GM06990 (cell line): ENCODE results near the gene ATF1.

ENCODE experiments used
- DNase-seq: peaks from one replicate; pipeline ENCODE4 v3.0.0-alpha.2; 2011; ENCODE audit not compliant: insufficient read length; ENCODE audit errors: extremely low read depth
- H3K27me3 ChIP-seq: replicated peaks from 2 replicates; pipeline ENCODE4 v1.6.0; 2011; ENCODE audit warnings: low read length; ENCODE audit not compliant: control insufficient read depth, insufficient read depth
- H3K36me3 ChIP-seq: 2 replicates; pipeline ENCODE4 v1.5.1; 2011; ENCODE audit warnings: low read length; ENCODE audit not compliant: control insufficient read depth, insufficient read depth
- H3K4me3 ChIP-seq: replicated peaks from 2 replicates; pipeline ENCODE4 v1.5.1; 2011; ENCODE audit warnings: low read depth, mild to moderate bottlenecking, control low read depth, low read length
- TF ChIP-seq, protein P1 (sequence below): IDR thresholded peaks from 2 replicates; pipeline ENCODE4 v1.5.1; 2011; ENCODE audit warnings: low read length, control low read depth, mild to moderate bottlenecking, inconsistent platforms; ENCODE audit not compliant: insufficient read depth, poor library complexity, severe bottlenecking

The ATF1 gene

DNA sequence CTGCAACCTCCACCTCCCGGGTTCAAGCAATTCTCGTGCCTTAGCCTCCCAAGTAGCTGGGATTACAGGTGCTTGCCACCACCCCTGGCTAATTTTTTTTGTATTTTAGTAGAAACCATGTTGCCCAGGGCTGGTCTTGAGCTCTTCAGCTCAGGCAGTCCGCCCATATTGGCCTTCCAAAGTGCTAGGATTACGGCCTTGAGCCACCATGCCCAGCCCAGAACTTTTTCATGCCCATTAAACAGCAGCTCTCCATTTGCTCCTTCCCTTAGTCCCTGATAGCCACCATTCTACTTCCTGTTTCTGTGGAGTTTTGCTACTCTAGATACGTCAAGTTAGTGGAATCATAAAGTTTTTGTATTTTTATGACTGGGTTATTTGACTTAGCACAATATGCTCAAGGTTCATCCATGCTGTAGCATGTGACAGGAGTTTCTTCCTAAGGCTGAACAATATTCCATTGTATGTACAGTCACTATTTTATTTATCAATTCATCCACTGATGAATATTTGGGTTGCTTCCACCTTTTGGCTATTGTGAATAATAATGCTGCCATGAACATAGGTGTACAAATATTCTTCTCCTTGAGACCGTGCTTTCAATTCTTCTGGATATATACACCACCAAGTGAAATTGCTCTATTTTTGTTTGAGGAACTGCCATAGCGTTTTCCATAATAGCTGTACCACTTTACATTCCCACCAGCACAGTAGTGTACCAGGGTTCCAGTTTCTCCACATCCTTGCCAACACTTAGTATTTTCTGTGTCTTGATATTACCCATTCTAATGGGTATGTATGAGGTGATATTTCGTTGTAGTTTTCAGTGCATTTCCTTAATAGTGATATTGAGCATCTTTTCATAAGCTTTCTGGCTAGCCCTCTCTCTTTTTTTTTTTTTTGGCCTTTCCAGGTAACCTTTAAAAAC lies 15.0 kb downstream of the ATF1 start:
- Histone ChIP-seq H3K4me3 (no peak overlapping the region), H3K36me3 (no peaks in the 10 kb centered on the region; the same call in none of the 2 replicates), H3K27me3 (no peaks in the 10 kb centered on the region)
- DNase-seq: no peak
- TF ChIP-seq, protein P1, sequence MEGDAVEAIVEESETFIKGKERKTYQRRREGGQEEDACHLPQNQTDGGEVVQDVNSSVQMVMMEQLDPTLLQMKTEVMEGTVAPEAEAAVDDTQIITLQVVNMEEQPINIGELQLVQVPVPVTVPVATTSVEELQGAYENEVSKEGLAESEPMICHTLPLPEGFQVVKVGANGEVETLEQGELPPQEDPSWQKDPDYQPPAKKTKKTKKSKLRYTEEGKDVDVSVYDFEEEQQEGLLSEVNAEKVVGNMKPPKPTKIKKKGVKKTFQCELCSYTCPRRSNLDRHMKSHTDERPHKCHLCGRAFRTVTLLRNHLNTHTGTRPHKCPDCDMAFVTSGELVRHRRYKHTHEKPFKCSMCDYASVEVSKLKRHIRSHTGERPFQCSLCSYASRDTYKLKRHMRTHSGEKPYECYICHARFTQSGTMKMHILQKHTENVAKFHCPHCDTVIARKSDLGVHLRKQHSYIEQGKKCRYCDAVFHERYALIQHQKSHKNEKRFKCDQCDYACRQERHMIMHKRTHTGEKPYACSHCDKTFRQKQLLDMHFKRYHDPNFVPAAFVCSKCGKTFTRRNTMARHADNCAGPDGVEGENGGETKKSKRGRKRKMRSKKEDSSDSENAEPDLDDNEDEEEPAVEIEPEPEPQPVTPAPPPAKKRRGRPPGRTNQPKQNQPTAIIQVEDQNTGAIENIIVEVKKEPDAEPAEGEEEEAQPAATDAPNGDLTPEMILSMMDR: no peak

DNA sequence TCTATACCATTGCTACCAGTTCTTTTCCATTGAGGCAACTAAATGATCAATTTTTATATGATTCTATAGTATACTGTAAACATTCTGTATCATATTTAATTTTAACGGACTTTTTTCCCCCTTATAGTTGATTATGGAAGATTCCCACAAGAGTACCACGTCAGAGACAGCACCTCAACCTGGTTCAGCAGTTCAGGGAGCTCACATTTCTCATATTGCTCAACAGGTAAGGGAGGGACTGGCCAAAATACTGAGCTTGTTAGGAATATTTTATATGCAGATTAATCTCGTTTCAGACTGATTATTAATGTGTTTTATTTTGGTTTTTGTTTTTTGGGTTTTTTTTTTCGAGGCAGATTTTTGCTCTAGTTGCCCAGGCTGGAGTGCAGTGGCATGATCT lies 16.1 kb downstream of the ATF1 start:
- Histone ChIP-seq H3K4me3 (no peak overlapping the region), H3K36me3 (no peaks in the 10 kb centered on the region; the same call in none of the 2 replicates), H3K27me3 (no peaks in the 10 kb centered on the region)
- DNase-seq: no peak
- TF ChIP-seq, protein P1: no peak

- Histone ChIP-seq H3K27me3 (no peaks in the 10 kb centered on the region), H3K36me3 (no peaks in the 10 kb centered on the region; the same call in none of the 2 replicates), H3K4me3 (no peak overlapping the region)
- DNase-seq: no peak
- TF ChIP-seq, protein P1: no peak
These were observed 20.6 kb downstream of the ATF1 start for GRCh38 chr12:50784501-50784900.

- H3K4me3 ChIP-seq: no peak overlapping the region
- H3K27me3 ChIP-seq: no peaks in the 10 kb centered on the region
- TF ChIP-seq, protein P1: no peak
- DNase-seq: no peak
- no peaks in the 10 kb centered on the region; the same call in none of the 2 replicates for H3K36me3 ChIP-seq
These were observed 21.6 kb downstream of the ATF1 start for GRCh38 chr12:50785406-50786001.

DNA sequence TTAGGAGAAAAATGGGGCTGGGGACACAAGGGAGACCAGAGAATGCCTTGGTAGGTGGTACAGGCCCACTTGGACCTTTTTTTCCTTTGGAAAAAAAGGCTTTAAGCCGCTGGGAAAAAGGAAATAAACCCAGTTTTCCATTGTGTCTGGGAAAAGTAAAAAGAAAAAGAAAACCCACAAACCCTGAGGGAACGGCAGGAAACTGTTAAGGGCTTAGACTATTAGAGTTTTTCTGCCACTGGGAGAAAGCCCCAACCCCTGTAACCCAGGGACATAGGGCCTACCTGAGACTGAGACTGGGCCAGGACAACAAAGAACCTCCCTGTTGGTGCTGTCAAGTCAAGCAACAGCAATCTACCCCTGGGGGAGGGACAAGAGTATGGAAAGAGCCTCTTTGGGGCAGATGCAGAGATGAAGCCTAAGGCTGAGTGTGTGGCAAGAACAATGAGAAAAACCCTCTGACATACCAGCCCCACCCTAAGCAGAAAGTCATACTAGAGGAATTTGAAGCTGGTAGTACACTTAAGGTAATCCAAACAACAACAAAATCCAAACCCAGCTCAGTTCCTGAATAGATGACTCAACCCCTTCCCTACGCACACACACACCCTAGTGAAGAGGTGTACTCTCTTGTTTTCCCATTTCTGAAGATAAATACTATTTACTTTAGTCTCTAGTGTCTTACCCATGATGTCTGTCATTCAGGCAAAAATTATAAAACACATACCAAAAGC lies 22.8 kb downstream of the ATF1 start:
- DNase-seq: no peak
- Histone ChIP-seq H3K27me3 (no peaks in the 10 kb centered on the region), H3K36me3 (no peaks in the 10 kb centered on the region; the same call in 1 of the 2 replicates), H3K4me3 (no peak overlapping the region)
- TF ChIP-seq, protein P1: no peak
